ENCODE data around the gene KMT2A. TPM values are rescaled to one million over a fixed set of nuclear protein-coding genes. Genes with fewer than 3 reads are reported as not detected.

KMT2A gene
- total and polyA plus RNA-seq, 2 donors from 2014 or later, result 5.6 to 85.1 TPM

GRCh38 chr11:118519549-118519948 is 83.3 kb downstream of the KMT2A start:
- H3K9me3 ChIP-seq (ENCODE audit: control insufficient read depth in 2 of 3, insufficient read depth in 1 of 3, low read length in 3 of 3), result peaks cover 0 to 2% (median 0%) of the 10 kb centered on the region in 3 donors
- H3K4me3 ChIP-seq (ENCODE audit: low read length in 3 of 3), result no peak overlapping the region
- DNase-seq, result no peak
- peaks cover 0 to 5% (median 0%) of the 10 kb centered on the region in 3 donors for H3K4me1 ChIP-seq (ENCODE audit: control insufficient read depth in 2 of 3, insufficient read depth in 2 of 3, low read depth in 1 of 3, low read length in 3 of 3)
- H3K27me3 ChIP-seq (ENCODE audit: control insufficient read depth, insufficient read depth, low read length), result no peaks in the 10 kb centered on the region
- FAIRE-seq, result no peak
- H3K36me3 ChIP-seq (ENCODE audit: control insufficient read depth in 2 of 3, insufficient read depth in 3 of 3, low read length in 3 of 3), result peaks cover 22 to 49% (median 41%) of the 10 kb centered on the region in 3 donors
- TF ChIP-seq CTCF (IDR thresholded peaks at IDR 0.05; ENCODE audit: borderline replicate concordance, extremely low read depth, insufficient read depth), result no peak
- H3K9ac ChIP-seq (ENCODE audit: low read length in 3 of 3), result no peak overlapping the region
- no peak overlapping the region for H3K27ac ChIP-seq (ENCODE audit: low read depth in 2 of 2, low read length in 2 of 2)
- intact Hi-C loops (cut with DNase I), result no loop called here

GRCh38 chr11:118521892-118522311 is 85.6 kb downstream of the KMT2A start:
- Histone ChIP-seq H3K9me3 (ENCODE audit: control insufficient read depth in 2 of 3, insufficient read depth in 1 of 3, low read length in 3 of 3) (no peaks in the 10 kb centered on the region), H3K36me3 (ENCODE audit: control insufficient read depth in 2 of 3, insufficient read depth in 3 of 3, low read length in 3 of 3) (peaks cover 14 to 36% (median 36%) of the 10 kb centered on the region in 3 donors), H3K27ac (ENCODE audit: low read depth in 2 of 2, low read length in 2 of 2) (no peak overlapping the region), H3K4me1 (ENCODE audit: control insufficient read depth in 2 of 3, insufficient read depth in 2 of 3, low read depth in 1 of 3, low read length in 3 of 3) (peaks cover 0 to 5% (median 2%) of the 10 kb centered on the region in 3 donors), H3K9ac (ENCODE audit: low read length in 3 of 3) (no peak overlapping the region), H3K27me3 (ENCODE audit: control insufficient read depth, insufficient read depth, low read length) (no peaks in the 10 kb centered on the region), H3K4me3 (ENCODE audit: low read length in 3 of 3) (no peak overlapping the region)
- FAIRE-seq, result no peak
- no peak for TF ChIP-seq CTCF (IDR thresholded peaks at IDR 0.05; ENCODE audit: borderline replicate concordance, extremely low read depth, insufficient read depth)
- intact Hi-C loops (cut with DNase I), result no loop called here
- no peak for DNase-seq

- TF ChIP-seq CTCF (IDR thresholded peaks at IDR 0.05; ENCODE audit: borderline replicate concordance, extremely low read depth, insufficient read depth), result peak; percentile 30
- FAIRE-seq, result no peak
- Histone ChIP-seq H3K4me1 (ENCODE audit: control insufficient read depth in 2 of 3, insufficient read depth in 2 of 3, low read depth in 1 of 3, low read length in 3 of 3) (peaks cover 0 to 5% (median 2%) of the 10 kb centered on the region in 3 donors), H3K4me3 (ENCODE audit: low read length in 3 of 3) (no peak overlapping the region), H3K27ac (ENCODE audit: low read depth in 2 of 2, low read length in 2 of 2) (no peak overlapping the region), H3K27me3 (ENCODE audit: control insufficient read depth, insufficient read depth, low read length) (no peaks in the 10 kb centered on the region), H3K9me3 (ENCODE audit: control insufficient read depth in 2 of 3, insufficient read depth in 1 of 3, low read length in 3 of 3) (no peaks in the 10 kb centered on the region), H3K9ac (ENCODE audit: low read length in 3 of 3) (no peak overlapping the region), H3K36me3 (ENCODE audit: control insufficient read depth in 2 of 3, insufficient read depth in 3 of 3, low read length in 3 of 3) (peaks cover 12 to 33% (median 33%) of the 10 kb centered on the region in 3 donors)
- DNase-seq, result peak in 3 of 5 donors; percentile 18 to 58 (median 36)
- intact Hi-C loops (cut with DNase I), result no loop called here
Observed at GRCh38 chr11:118522571-118523072, 86.3 kb downstream of the KMT2A start.

GRCh38 chr11:118524356-118524755 is 88.1 kb downstream of the KMT2A start:
- Histone ChIP-seq H3K27me3 (ENCODE audit: control insufficient read depth, insufficient read depth, low read length) (no peaks in the 10 kb centered on the region), H3K9me3 (ENCODE audit: control insufficient read depth in 2 of 3, insufficient read depth in 1 of 3, low read length in 3 of 3) (no peaks in the 10 kb centered on the region), H3K4me3 (ENCODE audit: low read length in 3 of 3) (no peak overlapping the region), H3K9ac (ENCODE audit: low read length in 3 of 3) (no peak overlapping the region), H3K27ac (ENCODE audit: low read depth in 2 of 2, low read length in 2 of 2) (no peak overlapping the region), H3K36me3 (ENCODE audit: control insufficient read depth in 2 of 3, insufficient read depth in 3 of 3, low read length in 3 of 3) (peaks cover 10 to 30% (median 30%) of the 10 kb centered on the region in 3 donors), H3K4me1 (ENCODE audit: control insufficient read depth in 2 of 3, insufficient read depth in 2 of 3, low read depth in 1 of 3, low read length in 3 of 3) (peaks cover 0 to 13% (median 9%) of the 10 kb centered on the region in 3 donors)
- FAIRE-seq, result no peak
- DNase-seq, result no peak
- intact Hi-C loops (cut with DNase I), result no loop called here
- no peak for TF ChIP-seq CTCF (IDR thresholded peaks at IDR 0.05; ENCODE audit: borderline replicate concordance, extremely low read depth, insufficient read depth)
